HEK293 (cell line): Measurements from ENCODE around the gene WNT4.

Source experiments
- CTCF ChIA-PET: fragments of 350-600 bp; formaldehyde crosslinking; extraction: SDS; loops from one replicate; lab custom pipeline; 2021; ENCODE audit warnings: antibody characterized with exemption; lab: Yijun Ruan, JAX
- POLR2A ChIA-PET: fragments of 300-600 bp; formaldehyde crosslinking; extraction: SDS; loops from one replicate; lab custom pipeline; 2020; ENCODE audit warnings: antibody characterized with exemption, inconsistent platforms; lab: Yijun Ruan, JAX
- H3K27ac ChIP-seq: fragments of 200-500 bp; sonication (Bioruptor generic); 2 replicates; pipeline ENCODE4 v1.5.1; 2014; ENCODE audit warnings: low read depth, low read length, control low read depth, inconsistent platforms; ENCODE audit errors: extremely low read depth
- H3K36me3 ChIP-seq, 2 experiments: fragments of 200-500 bp in 1 of 2; sonication (Bioruptor generic) in 1 of 2; 1 replicate in 1 of 2; 2 replicates in 1 of 2; pipeline ENCODE4 v1.5.1; 2014 to 2017; ENCODE audit warnings: inconsistent platforms in 2 of 2, low read length in 2 of 2; ENCODE audit not compliant: control insufficient read depth in 2 of 2, insufficient read depth in 1 of 2
- H3K4me1 ChIP-seq: fragments of 200-500 bp; sonication (Bioruptor generic); 2 replicates; pipeline ENCODE4 v1.5.1; 2014; ENCODE audit warnings: mild to moderate bottlenecking, low read length, inconsistent platforms; ENCODE audit not compliant: control insufficient read depth, insufficient read depth
- H3K4me3 ChIP-seq: 2 replicates; pipeline ENCODE4 v1.5.1; 2011; ENCODE audit warnings: low read depth, mild to moderate bottlenecking, control low read depth, low read length, moderate library complexity
- H3K9me3 ChIP-seq: fragments of 200-500 bp; sonication (Bioruptor generic); 2 replicates; pipeline ENCODE4 v1.5.1; 2014; ENCODE audit warnings: low read depth, low read length, inconsistent platforms; ENCODE audit not compliant: control insufficient read depth, insufficient read depth
- BCL11A ChIP-seq: fragments of 450-650 bp; formaldehyde crosslinking; IDR thresholded peaks from 2 replicates; pipeline ENCODE4 v1.5.1; 2016; ENCODE audit warnings: low read depth, missing biosample characterization, missing genetic modification characterization
- EGR2 ChIP-seq: fragments of 450-650 bp; formaldehyde crosslinking; IDR thresholded peaks from 2 replicates; pipeline ENCODE4 v1.5.1; 2016; ENCODE audit warnings: low read depth, missing biosample characterization, missing genetic modification characterization
- GLIS1 ChIP-seq: fragments of 450-650 bp; formaldehyde crosslinking; IDR thresholded peaks from 2 replicates; pipeline ENCODE4 v1.5.1; 2016; ENCODE audit warnings: missing biosample characterization, missing genetic modification characterization
- KLF1 ChIP-seq: fragments of 450-650 bp; formaldehyde crosslinking; IDR thresholded peaks from 2 replicates; pipeline ENCODE4 v1.5.1; 2016; ENCODE audit warnings: missing biosample characterization, missing genetic modification characterization
- SCRT2 ChIP-seq: fragments of 450-650 bp; formaldehyde crosslinking; IDR thresholded peaks from 2 replicates; pipeline ENCODE4 v1.5.1; 2016; ENCODE audit warnings: missing biosample characterization, missing genetic modification characterization
- SETDB1 ChIP-seq: IDR thresholded peaks from one replicate; pipeline ENCODE4 v1.6.1; 2017; ENCODE audit warnings: mild to moderate bottlenecking, low read length, moderate library complexity, mixed read lengths; ENCODE audit not compliant: insufficient read length
- SP2 ChIP-seq: fragments of 450-650 bp; formaldehyde crosslinking; IDR thresholded peaks from 2 replicates; pipeline ENCODE4 v1.5.1; 2016; ENCODE audit warnings: missing biosample characterization, missing genetic modification characterization
- TCF7L2 ChIP-seq: IDR thresholded peaks from 2 replicates; pipeline ENCODE4 v1.6.1; 2011; ENCODE audit warnings: low read depth, mild to moderate bottlenecking, inconsistent platforms, low read length, moderate library complexity, borderline replicate concordance
- ZBTB21 ChIP-seq: fragments of 450-650 bp; formaldehyde crosslinking; IDR thresholded peaks from 2 replicates; pipeline ENCODE4 v1.5.1; 2017; ENCODE audit warnings: missing biosample characterization, missing genetic modification characterization
- ZIC2 ChIP-seq: fragments of 450-650 bp; formaldehyde crosslinking; IDR thresholded peaks from 2 replicates; pipeline ENCODE4 v1.5.1; 2016; ENCODE audit warnings: missing biosample characterization, missing genetic modification characterization
- ZNF112 ChIP-seq: fragments of 450-650 bp; formaldehyde crosslinking; IDR thresholded peaks from 2 replicates; pipeline ENCODE4 v1.5.0; 2017; ENCODE audit warnings: missing biosample characterization, missing genetic modification characterization
- ZNF114 ChIP-seq: fragments of 450-650 bp; formaldehyde crosslinking; IDR thresholded peaks from 2 replicates; pipeline ENCODE4 v1.5.0; 2017; ENCODE audit warnings: missing biosample characterization, missing genetic modification characterization
- ZNF138 ChIP-seq: fragments of 450-650 bp; formaldehyde crosslinking; IDR thresholded peaks from 2 replicates; pipeline ENCODE4 v1.5.1; 2016; ENCODE audit warnings: missing biosample characterization, missing genetic modification characterization, borderline replicate concordance
- ZNF157 ChIP-seq: fragments of 450-650 bp; formaldehyde crosslinking; IDR thresholded peaks from 2 replicates; pipeline ENCODE4 v1.5.1; 2016; ENCODE audit warnings: missing biosample characterization, missing genetic modification characterization
- ZNF16 ChIP-seq: fragments of 450-650 bp; formaldehyde crosslinking; IDR thresholded peaks from 2 replicates; pipeline ENCODE4 v1.5.1; 2016; ENCODE audit warnings: low read depth, missing biosample characterization, missing genetic modification characterization
- ZNF214 ChIP-seq: fragments of 450-650 bp; formaldehyde crosslinking; IDR thresholded peaks from 2 replicates; pipeline ENCODE4 v1.5.1; 2017; ENCODE audit warnings: missing biosample characterization, mild to moderate bottlenecking, missing genetic modification characterization, borderline replicate concordance
- ZNF324 ChIP-seq: fragments of 450-650 bp; formaldehyde crosslinking; IDR thresholded peaks from 2 replicates; pipeline ENCODE4 v1.5.1; 2016; ENCODE audit warnings: missing biosample characterization, missing genetic modification characterization
- ZNF366 ChIP-seq: fragments of 450-650 bp; formaldehyde crosslinking; conservative IDR thresholded peaks from 2 replicates; pipeline ENCODE4 v1.5.1; 2016; ENCODE audit warnings: missing biosample characterization, missing genetic modification characterization
- ZNF426 ChIP-seq: fragments of 450-650 bp; formaldehyde crosslinking; IDR thresholded peaks from 2 replicates; pipeline ENCODE4 v1.5.1; 2017; ENCODE audit warnings: missing biosample characterization, missing genetic modification characterization, mild to moderate bottlenecking, inconsistent platforms, moderate library complexity
- ZNF473 ChIP-seq: fragments of 450-650 bp; formaldehyde crosslinking; IDR thresholded peaks from 2 replicates; pipeline ENCODE4 v1.5.1; 2017; ENCODE audit warnings: missing biosample characterization, missing genetic modification characterization
- ZNF529 ChIP-seq: fragments of 450-650 bp; formaldehyde crosslinking; IDR thresholded peaks from 2 replicates; pipeline ENCODE4 v1.5.1; 2017; ENCODE audit warnings: missing genetic modification characterization, missing biosample characterization; ENCODE audit not compliant: insufficient replicate concordance
- ZNF560 ChIP-seq: fragments of 450-650 bp; formaldehyde crosslinking; IDR thresholded peaks from 2 replicates; pipeline ENCODE4 v1.5.1; 2017; ENCODE audit warnings: missing biosample characterization, missing genetic modification characterization, borderline replicate concordance
- ZNF600 ChIP-seq: fragments of 450-650 bp; formaldehyde crosslinking; IDR thresholded peaks from 2 replicates; pipeline ENCODE4 v1.5.1; 2016; ENCODE audit warnings: missing biosample characterization, missing genetic modification characterization
- ZNF660 ChIP-seq: fragments of 450-650 bp; IDR thresholded peaks from 2 replicates; pipeline ENCODE4 v1.5.1; 2018; ENCODE audit warnings: missing biosample characterization, mild to moderate bottlenecking, missing genetic modification characterization
- ZNF701 ChIP-seq: fragments of 450-650 bp; formaldehyde crosslinking; IDR thresholded peaks from 2 replicates; pipeline ENCODE4 v1.5.1; 2016; ENCODE audit warnings: missing biosample characterization, missing genetic modification characterization
- ZNF768 ChIP-seq: fragments of 450-650 bp; formaldehyde crosslinking; IDR thresholded peaks from 2 replicates; pipeline ENCODE4 v1.5.1; 2018; ENCODE audit warnings: missing biosample characterization, mild to moderate bottlenecking, missing genetic modification characterization
- ZNF776 ChIP-seq: fragments of 450-650 bp; formaldehyde crosslinking; IDR thresholded peaks from 2 replicates; pipeline ENCODE4 v1.5.0; 2017; ENCODE audit warnings: missing biosample characterization, missing genetic modification characterization, borderline replicate concordance
- ZNF843 ChIP-seq: fragments of 450-650 bp; formaldehyde crosslinking; IDR thresholded peaks from 2 replicates; pipeline ENCODE4 v1.5.1; 2016; ENCODE audit warnings: missing biosample characterization, missing genetic modification characterization
- TF ChIP-seq, protein P1 (sequence below): fragments of 450-650 bp; formaldehyde crosslinking; IDR thresholded peaks from 2 replicates; pipeline ENCODE4 v1.5.1; 2016; ENCODE audit warnings: missing biosample characterization, missing genetic modification characterization
- TF ChIP-seq, protein P2 (sequence below): fragments of 450-650 bp; formaldehyde crosslinking; IDR thresholded peaks from 2 replicates; pipeline ENCODE4 v1.5.1; 2016; ENCODE audit warnings: missing biosample characterization, missing genetic modification characterization, borderline replicate concordance
- TF ChIP-seq, protein P3 (sequence below): fragments of 450-650 bp; formaldehyde crosslinking; IDR thresholded peaks from 2 replicates; pipeline ENCODE4 v1.5.1; 2016; ENCODE audit warnings: missing biosample characterization, missing genetic modification characterization, low read depth

Gene WNT4

DNA sequence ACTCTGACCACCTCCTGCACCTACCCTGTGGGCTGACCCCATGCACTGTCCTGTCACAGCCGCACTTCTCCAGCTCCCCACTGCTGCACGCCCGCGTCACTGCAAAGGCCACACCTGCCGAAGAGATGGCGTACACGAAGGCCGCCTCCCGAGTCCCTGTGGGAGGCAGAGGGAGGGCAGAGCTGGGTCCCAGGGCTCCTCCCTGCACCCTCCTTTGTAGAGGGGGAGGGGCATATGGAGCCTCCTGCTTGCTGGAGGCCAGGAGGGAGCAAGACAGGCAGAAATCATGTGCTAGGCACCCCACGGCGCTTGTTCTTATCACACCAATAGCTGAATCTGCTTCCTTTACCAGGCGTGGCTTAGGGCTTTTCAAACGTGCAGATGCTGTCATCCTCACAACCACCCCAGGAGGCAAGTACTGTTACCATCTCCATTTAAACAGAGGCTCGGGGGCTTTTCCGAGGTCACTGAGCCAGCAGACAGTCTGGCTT, 21.4 kb downstream of the WNT4 start:
- Histone ChIP-seq H3K9me3 (no peaks in the 10 kb centered on the region), H3K4me3 (no peak overlapping the region), H3K4me1 (0 out of 2 replicates have a peak, but pooled peaks cover 2% of the 10 kb centered on the region), H3K36me3 (peaks cover 0 to 44% of the 10 kb centered on the region in 2 experiments; a peak in 1 of 3 replicates), H3K27ac (no peak overlapping the region)
- ChIA-PET POLR2A (no interaction called here), CTCF (interaction anchor here (0.6 kb wide), 1 partner anchor 16 kb away, joined by 4 read pairs; no protein-coding TSS in a partner anchor)
- TF ChIP-seq TCF7L2 (no peak), ZNF366 (tag by site-specific recombination) (no peak), ZNF157 (no peak), ZIC2 (tag by site-specific recombination) (peak; percentile 87), ZNF660 (tag by site-specific recombination) (no peak), ZNF701 (tag by site-specific recombination) (no peak), ZNF324 (tag by site-specific recombination) (no peak), ZBTB21 (tag by site-specific recombination) (no peak), SCRT2 (no peak), ZNF600 (tag by site-specific recombination) (0 out of 2 replicates have a peak, but pooled peaks have one; percentile 15), ZNF768 (no peak), ZNF560 (tag by site-specific recombination) (no peak), ZNF776 (no peak), SP2 (tag by site-specific recombination) (peak; percentile 47), BCL11A (tag by site-specific recombination) (no peak), ZNF843 (no peak), SETDB1 (no peak), ZNF426 (no peak), GLIS1 (tag by site-specific recombination) (peak; percentile 87), ZNF114 (tag by site-specific recombination) (no peak), ZNF214 (tag by site-specific recombination) (no peak), ZNF473 (tag by site-specific recombination) (no peak), ZNF112 (tag by site-specific recombination) (no peak), ZNF138 (tag by site-specific recombination) (no peak), ZNF16 (tag by site-specific recombination) (no peak), ZNF529 (tag by site-specific recombination) (no peak), KLF1 (tag by site-specific recombination) (peak; percentile 44; the same call in 1 of the 2 replicates), EGR2 (peak; percentile 52; the same call in 1 of the 2 replicates)
- TF ChIP-seq, protein P1, sequence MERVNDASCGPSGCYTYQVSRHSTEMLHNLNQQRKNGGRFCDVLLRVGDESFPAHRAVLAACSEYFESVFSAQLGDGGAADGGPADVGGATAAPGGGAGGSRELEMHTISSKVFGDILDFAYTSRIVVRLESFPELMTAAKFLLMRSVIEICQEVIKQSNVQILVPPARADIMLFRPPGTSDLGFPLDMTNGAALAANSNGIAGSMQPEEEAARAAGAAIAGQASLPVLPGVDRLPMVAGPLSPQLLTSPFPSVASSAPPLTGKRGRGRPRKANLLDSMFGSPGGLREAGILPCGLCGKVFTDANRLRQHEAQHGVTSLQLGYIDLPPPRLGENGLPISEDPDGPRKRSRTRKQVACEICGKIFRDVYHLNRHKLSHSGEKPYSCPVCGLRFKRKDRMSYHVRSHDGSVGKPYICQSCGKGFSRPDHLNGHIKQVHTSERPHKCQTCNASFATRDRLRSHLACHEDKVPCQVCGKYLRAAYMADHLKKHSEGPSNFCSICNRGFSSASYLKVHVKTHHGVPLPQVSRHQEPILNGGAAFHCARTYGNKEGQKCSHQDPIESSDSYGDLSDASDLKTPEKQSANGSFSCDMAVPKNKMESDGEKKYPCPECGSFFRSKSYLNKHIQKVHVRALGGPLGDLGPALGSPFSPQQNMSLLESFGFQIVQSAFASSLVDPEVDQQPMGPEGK (tag by site-specific recombination) = peak; percentile 34; the same call in 1 of the 2 replicates
- TF ChIP-seq, protein P2, sequence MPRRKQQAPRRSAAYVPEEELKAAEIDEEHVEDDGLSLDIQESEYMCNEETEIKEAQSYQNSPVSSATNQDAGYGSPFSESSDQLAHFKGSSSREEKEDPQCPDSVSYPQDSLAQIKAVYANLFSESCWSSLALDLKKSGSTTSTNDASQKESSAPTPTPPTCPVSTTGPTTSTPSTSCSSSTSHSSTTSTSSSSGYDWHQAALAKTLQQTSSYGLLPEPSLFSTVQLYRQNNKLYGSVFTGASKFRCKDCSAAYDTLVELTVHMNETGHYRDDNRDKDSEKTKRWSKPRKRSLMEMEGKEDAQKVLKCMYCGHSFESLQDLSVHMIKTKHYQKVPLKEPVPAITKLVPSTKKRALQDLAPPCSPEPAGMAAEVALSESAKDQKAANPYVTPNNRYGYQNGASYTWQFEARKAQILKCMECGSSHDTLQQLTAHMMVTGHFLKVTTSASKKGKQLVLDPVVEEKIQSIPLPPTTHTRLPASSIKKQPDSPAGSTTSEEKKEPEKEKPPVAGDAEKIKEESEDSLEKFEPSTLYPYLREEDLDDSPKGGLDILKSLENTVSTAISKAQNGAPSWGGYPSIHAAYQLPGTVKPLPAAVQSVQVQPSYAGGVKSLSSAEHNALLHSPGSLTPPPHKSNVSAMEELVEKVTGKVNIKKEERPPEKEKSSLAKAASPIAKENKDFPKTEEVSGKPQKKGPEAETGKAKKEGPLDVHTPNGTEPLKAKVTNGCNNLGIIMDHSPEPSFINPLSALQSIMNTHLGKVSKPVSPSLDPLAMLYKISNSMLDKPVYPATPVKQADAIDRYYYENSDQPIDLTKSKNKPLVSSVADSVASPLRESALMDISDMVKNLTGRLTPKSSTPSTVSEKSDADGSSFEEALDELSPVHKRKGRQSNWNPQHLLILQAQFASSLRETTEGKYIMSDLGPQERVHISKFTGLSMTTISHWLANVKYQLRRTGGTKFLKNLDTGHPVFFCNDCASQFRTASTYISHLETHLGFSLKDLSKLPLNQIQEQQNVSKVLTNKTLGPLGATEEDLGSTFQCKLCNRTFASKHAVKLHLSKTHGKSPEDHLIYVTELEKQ = no peak
- TF ChIP-seq, protein P3, sequence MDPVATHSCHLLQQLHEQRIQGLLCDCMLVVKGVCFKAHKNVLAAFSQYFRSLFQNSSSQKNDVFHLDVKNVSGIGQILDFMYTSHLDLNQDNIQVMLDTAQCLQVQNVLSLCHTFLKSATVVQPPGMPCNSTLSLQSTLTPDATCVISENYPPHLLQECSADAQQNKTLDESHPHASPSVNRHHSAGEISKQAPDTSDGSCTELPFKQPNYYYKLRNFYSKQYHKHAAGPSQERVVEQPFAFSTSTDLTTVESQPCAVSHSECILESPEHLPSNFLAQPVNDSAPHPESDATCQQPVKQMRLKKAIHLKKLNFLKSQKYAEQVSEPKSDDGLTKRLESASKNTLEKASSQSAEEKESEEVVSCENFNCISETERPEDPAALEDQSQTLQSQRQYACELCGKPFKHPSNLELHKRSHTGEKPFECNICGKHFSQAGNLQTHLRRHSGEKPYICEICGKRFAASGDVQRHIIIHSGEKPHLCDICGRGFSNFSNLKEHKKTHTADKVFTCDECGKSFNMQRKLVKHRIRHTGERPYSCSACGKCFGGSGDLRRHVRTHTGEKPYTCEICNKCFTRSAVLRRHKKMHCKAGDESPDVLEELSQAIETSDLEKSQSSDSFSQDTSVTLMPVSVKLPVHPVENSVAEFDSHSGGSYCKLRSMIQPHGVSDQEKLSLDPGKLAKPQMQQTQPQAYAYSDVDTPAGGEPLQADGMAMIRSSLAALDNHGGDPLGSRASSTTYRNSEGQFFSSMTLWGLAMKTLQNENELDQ = no peak
